Suppressor macrophage (primary cell): ENCODE measurements around the gene MCM3AP.
"Not testable (repeated sequence)": the region's sequence is repeated elsewhere in the genome, so short reads cannot be mapped to it uniquely, and the experiment has no call there.

Source experiments
- DNase-seq, 4 experiments: peaks; one replicate each; pipeline ENCODE4 v3.0.0-alpha.2; 2020 to 2022

MCM3AP gene

DNA sequence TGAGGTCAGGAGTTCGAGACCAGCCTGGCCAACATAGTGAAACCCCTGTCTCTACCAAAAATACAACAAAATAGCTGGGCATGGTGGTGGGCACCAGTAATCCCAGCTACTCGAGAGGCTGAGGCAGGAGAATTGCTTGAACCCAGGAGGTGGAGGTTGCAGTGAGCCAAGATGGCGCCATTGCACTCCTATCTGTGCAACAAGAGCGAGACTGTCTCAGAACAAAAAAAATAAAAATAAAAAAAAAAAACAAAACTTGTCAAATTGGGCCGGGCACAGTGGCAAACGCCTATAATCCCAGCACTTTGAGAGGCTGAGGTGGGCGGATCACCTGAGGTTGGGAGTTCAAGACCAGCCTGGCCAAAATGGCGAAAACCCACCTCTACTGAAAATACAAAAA, 24.8 kb upstream of the MCM3AP start:
- not testable (repeated sequence) for DNase-seq

DNA sequence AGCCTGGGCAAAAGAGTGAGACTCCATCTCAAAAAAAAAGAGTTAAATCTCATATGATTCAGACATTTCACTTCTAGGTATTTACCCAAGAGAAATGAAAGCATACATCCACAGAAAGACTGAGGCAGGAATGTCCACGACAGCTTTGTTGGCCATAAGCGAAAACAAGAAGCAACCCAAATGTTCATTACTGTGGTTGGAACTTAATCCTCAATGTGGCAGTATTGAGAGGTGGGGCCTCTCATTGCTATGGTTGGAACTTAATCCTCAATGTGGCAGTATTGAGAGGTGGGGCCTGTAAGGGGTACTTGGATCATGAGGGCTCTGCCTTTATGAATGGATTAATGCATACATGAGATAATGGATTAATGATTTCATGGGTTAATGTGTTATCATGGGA, 23.0 kb upstream of the MCM3AP start:
- no peak for DNase-seq

- no peak for DNase-seq
Observed at GRCh38 chr21:46307625-46308024, 22.2 kb upstream of the MCM3AP start.

GRCh38 chr21:46304955-46305354, 19.5 kb upstream of the MCM3AP start:
- DNase-seq = no peak

DNA sequence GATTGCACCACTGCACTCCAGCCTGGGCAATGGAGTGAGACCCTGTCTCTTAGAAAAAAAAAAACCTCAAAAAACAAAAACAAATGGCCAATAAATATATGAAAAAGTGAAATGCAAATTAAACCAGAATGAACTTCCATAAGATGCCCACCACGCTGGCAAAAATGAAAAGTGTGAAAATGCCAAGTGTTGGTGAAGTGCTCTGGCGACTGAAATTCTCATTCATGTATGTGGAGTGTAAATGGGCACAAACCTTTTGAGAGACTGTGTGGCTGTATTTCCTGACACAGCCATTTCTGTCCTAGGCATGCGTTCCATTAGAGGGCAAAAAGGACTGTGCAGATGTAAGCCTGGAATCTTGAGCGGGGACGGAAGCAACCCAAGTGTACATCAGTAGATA, 19.0 kb upstream of the MCM3AP start:
- DNase-seq = no peak

DNA sequence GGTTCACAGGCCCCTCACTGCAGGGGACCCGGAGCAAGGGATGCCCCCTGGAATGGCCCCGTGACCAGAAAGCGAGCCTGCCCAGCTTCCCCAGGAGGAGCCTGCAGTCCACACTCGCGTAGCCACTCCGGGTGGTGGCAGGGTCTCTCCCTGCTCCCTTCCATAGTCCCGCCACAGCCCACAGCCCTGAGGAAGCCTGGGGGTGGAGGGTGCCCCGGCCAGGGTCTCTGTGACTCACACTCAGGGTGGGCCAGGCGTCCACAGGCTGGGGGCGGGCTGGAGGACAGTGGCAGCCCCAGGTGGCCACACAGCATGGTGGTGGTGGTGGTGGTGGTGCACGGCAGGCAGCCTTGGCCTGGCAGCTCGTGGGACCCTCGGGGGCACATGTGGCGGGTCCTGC, 16.3 kb upstream of the MCM3AP start:
- DNase-seq = no peak

- no peak for DNase-seq
Observed at GRCh38 chr21:46299167-46299566, 13.8 kb upstream of the MCM3AP start.

DNA sequence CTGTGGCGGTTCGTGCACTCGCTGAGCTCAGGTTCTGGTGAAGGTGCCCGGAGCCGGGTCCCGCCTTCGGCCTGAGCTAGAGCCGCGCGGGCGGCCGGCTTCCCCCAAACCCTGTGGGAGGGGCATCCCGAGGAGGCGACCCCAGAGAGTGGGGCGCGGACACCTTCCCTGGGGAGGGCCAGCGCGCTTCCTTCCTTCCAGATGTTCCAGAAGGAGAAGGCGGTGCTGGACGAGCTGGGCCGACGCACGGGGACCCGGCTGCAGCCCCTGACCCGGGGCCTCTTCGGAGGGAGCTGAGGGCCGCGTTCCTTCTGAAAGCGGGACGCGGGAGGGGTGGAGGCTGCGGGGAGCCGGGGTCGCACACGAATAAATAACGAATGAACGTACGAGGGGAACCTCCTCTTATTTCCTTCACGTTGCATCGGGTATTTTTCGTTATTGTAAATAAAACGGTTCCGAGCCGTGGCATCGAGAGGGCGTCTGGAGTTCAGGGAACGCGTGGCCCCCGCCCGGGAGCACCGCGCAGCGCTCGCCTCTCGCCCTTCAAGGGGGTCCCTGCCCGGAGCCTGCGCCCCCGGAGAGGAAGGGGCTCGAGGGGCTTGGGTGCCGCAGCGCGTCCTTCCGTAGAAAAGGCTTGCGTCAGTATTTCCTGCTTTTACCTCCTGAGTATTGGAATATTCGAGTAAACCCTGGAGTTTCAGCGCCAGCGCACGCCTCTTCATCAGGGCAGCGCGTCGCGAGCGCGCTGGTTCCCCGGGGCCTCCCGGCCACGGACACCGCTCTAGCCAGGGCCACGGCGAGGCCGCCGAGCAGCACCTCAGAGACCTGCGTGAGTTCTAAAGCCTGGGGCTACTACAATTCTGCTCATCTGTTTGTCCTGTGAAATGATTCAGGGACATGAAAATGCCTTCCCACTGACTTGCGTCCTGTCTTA, 12.2 kb upstream of the MCM3AP start:
- DNase-seq = peak in 2 of 4 experiments; percentile 45 to 47

DNA sequence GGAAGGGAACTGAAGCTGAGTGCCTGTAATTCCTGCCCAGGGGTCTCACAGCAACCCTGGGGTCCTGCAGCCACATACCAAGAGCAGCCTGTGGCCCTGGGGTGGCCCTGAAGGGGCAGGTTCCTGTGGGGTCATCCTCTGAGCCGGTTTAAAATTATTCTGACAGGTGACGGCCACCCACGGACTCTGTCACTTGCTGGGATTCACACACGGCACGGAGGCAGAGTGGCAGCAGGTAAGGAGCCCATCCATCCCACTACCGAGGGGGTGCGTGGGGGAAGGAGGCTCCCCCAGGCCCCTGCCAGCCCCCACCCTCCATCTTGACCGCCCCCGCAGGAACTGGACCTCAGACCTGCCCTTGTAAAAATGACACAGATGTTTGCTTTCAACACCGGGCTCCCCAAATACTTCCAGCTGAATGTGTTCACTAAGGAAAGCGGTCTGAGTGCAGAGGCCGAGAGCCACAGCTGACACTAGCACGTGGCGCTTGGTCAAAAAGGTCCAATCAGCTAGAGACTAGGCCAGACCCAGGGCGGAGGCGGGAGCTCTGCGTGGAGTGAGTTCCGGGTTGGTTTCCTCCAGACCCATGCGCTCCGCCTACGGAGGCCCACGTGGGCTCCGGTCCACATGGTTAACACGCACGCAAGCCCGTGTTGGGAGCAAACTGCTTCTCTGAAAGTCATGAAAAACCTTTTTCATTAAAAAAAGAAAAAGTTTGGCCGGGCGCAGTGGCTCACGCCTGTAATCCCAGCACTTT, 10.8 kb upstream of the MCM3AP start:
- DNase-seq = peak; percentile 88 to 96 (median 94)

GRCh38 chr21:46295177-46295770, 9.9 kb upstream of the MCM3AP start:
- DNase-seq = peak in 2 of 4 experiments; percentile 14 to 17

GRCh38 chr21:46294647-46295176, 9.3 kb upstream of the MCM3AP start:
- DNase-seq = peak; percentile 51 to 83 (median 74)

DNA sequence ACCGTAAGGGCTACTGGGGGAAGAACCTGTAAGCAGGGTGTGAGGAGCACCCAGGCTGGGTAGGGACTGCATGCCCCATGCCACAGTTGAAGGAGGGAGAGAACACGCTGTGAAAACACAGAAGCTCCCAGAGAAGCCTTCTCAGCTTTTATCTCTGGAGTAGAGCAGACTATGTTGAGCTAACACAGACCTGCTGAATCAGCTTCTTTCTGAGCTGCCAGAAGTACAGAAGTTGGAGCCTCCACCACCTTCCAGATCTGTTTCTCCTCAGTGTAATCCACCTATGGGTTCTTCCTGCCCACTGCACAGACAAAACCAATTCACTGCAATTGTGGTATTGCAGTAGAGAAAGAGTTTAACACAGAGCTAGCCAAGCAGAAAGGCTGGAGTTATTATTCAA, 6.2 kb upstream of the MCM3AP start:
- DNase-seq = no peak

DNA sequence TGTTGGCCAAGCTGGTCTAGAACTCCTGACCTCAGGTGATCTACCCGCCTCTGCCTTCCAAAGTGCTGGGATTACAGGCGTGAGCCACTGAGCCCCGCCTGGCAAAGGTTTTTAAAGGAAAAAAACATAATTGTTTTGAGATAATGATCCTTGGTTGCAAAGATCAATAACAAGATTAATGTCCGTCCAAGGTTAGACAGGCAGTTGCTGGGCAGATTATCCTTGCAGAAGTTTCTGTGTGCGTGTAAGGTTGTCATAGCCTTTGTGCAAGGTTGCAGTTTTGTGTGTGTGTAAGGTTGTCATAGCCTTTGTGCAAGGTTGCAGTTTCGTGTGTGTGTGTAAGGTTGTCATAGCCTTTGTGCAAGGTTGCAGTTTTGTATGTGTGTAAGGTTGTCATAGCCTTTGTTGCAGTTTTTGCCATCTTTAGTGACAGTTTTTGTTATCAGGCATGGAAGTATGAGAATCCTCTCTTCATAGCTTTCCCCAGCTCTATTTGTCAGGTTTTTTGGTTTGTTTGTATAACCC, 4.3 kb upstream of the MCM3AP start:
- DNase-seq = no peak

GRCh38 chr21:46287541-46287940, 2.1 kb upstream of the MCM3AP start:
- DNase-seq = no peak

DNA sequence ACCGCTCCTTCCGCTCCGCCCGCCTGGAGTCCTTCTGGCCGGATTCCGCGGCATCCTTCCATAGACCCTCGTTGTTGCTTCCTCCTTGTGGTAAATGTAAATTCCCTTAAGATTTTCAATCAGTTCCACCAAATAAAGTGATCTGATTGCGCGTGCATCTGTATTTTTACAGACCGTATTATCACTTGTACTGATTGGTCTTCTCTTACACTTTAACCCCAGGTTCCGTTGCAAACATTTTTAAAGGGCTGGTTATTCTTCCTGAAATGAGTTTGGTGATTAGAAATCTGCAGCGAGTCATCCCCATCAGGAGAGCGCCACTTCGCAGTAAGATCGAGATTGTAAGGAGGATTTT, 1.2 kb upstream of the MCM3AP start:
- peak in 3 of 4 experiments; percentile 75 to 91 (median 83) for DNase-seq

DNA sequence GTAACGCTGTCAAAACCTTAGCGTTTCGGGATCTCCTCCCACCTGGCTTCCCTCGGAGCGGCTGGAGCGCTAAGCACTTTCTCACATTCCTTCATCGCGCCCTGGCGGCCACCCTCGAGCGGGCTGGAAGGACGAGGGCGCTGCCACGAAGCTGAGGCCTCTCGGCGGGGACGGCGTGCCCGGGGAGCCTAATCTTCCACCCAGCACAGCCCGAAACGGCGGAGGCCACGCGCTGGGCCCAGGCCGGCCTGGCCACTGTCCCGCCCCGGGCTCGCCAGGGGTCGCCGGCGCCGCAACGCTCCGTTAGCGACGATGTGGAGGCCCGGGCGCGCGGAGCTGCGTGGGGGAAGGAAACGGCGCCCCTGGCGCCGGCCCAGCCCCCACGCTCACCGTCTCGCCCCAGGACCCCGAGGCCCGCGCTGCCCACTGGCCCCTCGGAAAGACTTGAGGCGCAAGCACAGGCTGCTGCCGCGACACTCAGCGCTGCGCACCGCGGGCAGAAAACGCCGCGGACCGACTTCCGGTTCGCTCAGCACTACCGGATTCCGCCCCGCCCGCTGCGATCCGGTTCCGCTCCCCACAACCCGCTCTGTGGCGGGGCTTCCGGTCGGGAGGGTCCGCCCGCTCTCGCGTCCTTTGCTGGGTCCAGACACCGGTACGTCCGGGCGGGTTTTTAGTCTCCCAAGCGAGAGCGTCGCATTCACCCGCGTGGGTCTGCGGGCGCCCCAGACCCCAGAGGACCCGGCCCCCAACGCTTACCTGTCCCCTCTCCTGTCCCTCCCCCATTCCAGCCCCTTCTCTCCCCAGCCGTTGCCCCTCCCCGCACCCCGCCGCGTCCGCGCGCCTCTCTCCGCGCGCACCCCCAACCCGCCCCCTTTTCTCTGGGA, 593 bp upstream of the MCM3AP start, which contains the start of gene YBEY:
Gene YBEY (plus strand): TSS at position 582 of the 887 bp plus-strand sequence. CDS start 572 bp downstream, outside the sequence.
- peak; percentile 93 to 97 (median 95) for DNase-seq

GRCh38 chr21:46284733-46285132, 678 bp downstream of the MCM3AP start:
- DNase-seq = peak; percentile 27 to 61 (median 59)

GRCh38 chr21:46284077-46284644, 1.2 kb downstream of the MCM3AP start:
- DNase-seq = peak; percentile 24 to 51 (median 39)

GRCh38 chr21:46274797-46275390, 10.5 kb downstream of the MCM3AP start:
- DNase-seq = no peak

GRCh38 chr21:46273341-46273740, 12.1 kb downstream of the MCM3AP start:
- no peak for DNase-seq

DNA sequence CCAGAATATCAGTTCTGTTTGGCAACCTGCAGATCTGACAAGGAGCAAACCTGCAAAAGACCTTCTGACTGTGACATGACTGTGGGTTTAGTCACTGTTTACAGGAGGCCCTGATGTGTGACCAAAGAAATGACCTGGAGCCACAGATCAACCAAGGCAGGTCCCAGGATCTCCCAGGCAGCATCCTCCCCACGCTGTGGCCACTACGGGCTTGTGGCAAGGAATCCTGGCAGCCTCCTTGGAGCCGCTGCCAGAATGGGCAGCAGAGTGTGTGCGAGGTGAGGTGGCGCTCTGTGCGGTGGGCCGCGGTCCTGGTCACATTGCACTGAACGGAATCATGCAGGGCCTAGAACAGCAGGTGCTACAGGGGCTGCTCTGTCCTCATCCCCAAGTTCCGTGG, 15.9 kb downstream of the MCM3AP start:
- DNase-seq = no peak
